ENCODE results near the gene RTP1.

DNA sequence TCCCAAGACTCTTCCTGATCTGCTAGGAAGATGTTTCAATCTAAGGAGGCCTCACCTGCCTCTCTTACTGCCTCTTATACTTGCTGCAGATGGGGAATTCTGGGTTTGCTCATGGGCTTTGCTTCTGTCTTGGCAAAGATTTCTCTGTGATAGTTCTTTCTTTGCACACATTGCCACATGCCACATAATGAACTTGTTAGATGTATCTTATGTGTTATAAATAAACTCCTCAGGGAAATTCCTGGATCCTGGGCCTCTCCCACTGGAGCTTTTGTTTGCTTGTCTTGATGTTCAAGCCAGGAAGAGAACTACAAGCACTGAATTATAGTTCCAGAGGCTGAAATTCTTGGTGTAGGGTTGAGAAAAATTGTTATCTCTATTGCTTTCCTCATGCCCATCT lies 12.2 kb downstream of the RTP1 start:
- TF ChIP-seq, protein P1, sequence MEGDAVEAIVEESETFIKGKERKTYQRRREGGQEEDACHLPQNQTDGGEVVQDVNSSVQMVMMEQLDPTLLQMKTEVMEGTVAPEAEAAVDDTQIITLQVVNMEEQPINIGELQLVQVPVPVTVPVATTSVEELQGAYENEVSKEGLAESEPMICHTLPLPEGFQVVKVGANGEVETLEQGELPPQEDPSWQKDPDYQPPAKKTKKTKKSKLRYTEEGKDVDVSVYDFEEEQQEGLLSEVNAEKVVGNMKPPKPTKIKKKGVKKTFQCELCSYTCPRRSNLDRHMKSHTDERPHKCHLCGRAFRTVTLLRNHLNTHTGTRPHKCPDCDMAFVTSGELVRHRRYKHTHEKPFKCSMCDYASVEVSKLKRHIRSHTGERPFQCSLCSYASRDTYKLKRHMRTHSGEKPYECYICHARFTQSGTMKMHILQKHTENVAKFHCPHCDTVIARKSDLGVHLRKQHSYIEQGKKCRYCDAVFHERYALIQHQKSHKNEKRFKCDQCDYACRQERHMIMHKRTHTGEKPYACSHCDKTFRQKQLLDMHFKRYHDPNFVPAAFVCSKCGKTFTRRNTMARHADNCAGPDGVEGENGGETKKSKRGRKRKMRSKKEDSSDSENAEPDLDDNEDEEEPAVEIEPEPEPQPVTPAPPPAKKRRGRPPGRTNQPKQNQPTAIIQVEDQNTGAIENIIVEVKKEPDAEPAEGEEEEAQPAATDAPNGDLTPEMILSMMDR (IDR thresholded peaks at IDR 0.05): no peak
- TF ChIP-seq ZFX (IDR thresholded peaks at IDR 0.05; ENCODE audit: borderline replicate concordance): no peak
